Liver (tissue), 9 donors: ENCODE data around the gene ZCCHC9. TPM values are rescaled to one million over a fixed set of nuclear protein-coding genes. Genes with fewer than 3 reads are reported as not detected.

Source experiments
- DNase-seq: peaks from one replicate; pipeline ENCODE4 v3.0.0-alpha.2; 2017; ENCODE audit warnings: low spot score
- H3K27ac ChIP-seq, 2 donors: one replicate each; pipeline ENCODE4 v1.7.0; 2013; ENCODE audit warnings: inconsistent platforms in 2 of 2, low read length in 2 of 2, control low read depth in 1 of 2, low read depth in 1 of 2, mild to moderate bottlenecking in 1 of 2
- H3K27me3 ChIP-seq, 4 donors: one replicate each; pipeline versions ENCODE4 v1.6.1 to v1.7.0; 2013; ENCODE audit warnings: low read length in 3 of 4, inconsistent platforms in 1 of 4, mild to moderate bottlenecking in 1 of 4, moderate library complexity in 1 of 4; ENCODE audit not compliant: control insufficient read depth in 4 of 4, insufficient read depth in 4 of 4
- H3K36me3 ChIP-seq, 4 donors: one replicate each; pipeline versions ENCODE4 v1.6.1 to v1.7.0; 2013; ENCODE audit warnings: low read length in 3 of 4, mild to moderate bottlenecking in 3 of 4, low read depth in 1 of 4, moderate library complexity in 1 of 4; ENCODE audit not compliant: control insufficient read depth in 4 of 4, insufficient read depth in 3 of 4
- H3K4me1 ChIP-seq, 4 donors: one replicate each; pipeline versions ENCODE4 v1.6.1 to v1.7.0; 2013; ENCODE audit warnings: low read length in 3 of 4, mild to moderate bottlenecking in 3 of 4, moderate library complexity in 1 of 4; ENCODE audit not compliant: control insufficient read depth in 4 of 4, insufficient read depth in 4 of 4
- H3K4me3 ChIP-seq, 3 donors: one replicate each; pipeline versions ENCODE4 v1.6.1 to v1.7.0; 2013; ENCODE audit warnings: low read length in 3 of 3, control low read depth in 1 of 3, low read depth in 1 of 3, mild to moderate bottlenecking in 1 of 3
- H3K9ac ChIP-seq, 2 donors: one replicate each; pipeline ENCODE4 v1.7.0; 2013; ENCODE audit warnings: low read length in 2 of 2, mild to moderate bottlenecking in 2 of 2, moderate library complexity in 2 of 2, control low read depth in 1 of 2, low read depth in 1 of 2
- H3K9me3 ChIP-seq, 4 donors: one replicate each; pipeline versions ENCODE4 v1.6.1 to v1.7.0; 2013; ENCODE audit warnings: low read length in 3 of 4; ENCODE audit not compliant: control insufficient read depth in 4 of 4
- ATF3 ChIP-seq: IDR thresholded peaks from 2 replicates; pipeline ENCODE4 v1.6.1; 2016; ENCODE audit warnings: antibody characterized with exemption
- CTCF ChIP-seq: fragments of 150-350 bp; IDR thresholded peaks from 2 replicates; pipeline ENCODE4 v1.5.1; 2017; ENCODE audit warnings: improper control_type of control experiment, low read depth, low read length; ENCODE audit not compliant: missing input control
- EGR1 ChIP-seq, 2 donors: IDR thresholded peaks; 2 replicates each; pipeline ENCODE4 v1.6.1; 2016 to 2018; ENCODE audit warnings: antibody characterized with exemption in 2 of 2, low read depth in 2 of 2
- FOXA1 ChIP-seq: IDR thresholded peaks from 2 replicates; pipeline ENCODE4 v1.6.1; 2016; ENCODE audit warnings: antibody characterized with exemption
- FOXA2 ChIP-seq: IDR thresholded peaks from 2 replicates; pipeline ENCODE4 v1.6.1; 2016; ENCODE audit warnings: antibody characterized with exemption
- GABPA ChIP-seq, 2 donors: IDR thresholded peaks in 1 of 2; conservative IDR thresholded peaks in 1 of 2; 2 replicates each; pipeline ENCODE4 v1.6.1; 2016; ENCODE audit warnings: antibody characterized with exemption in 2 of 2, mild to moderate bottlenecking in 1 of 2, moderate library complexity in 1 of 2
- HNF4A ChIP-seq, 2 donors: conservative IDR thresholded peaks; 2 replicates each; pipeline ENCODE4 v1.6.1; 2016; ENCODE audit warnings: antibody characterized with exemption in 2 of 2, mild to moderate bottlenecking in 2 of 2
- HNF4G ChIP-seq: IDR thresholded peaks from 2 replicates; pipeline ENCODE4 v1.6.1; 2016; ENCODE audit warnings: antibody characterized with exemption
- JUND ChIP-seq, 2 donors: IDR thresholded peaks; 2 replicates each; pipeline ENCODE4 v1.6.1; 2016; ENCODE audit warnings: antibody characterized with exemption in 2 of 2
- MAX ChIP-seq: IDR thresholded peaks from 2 replicates; pipeline ENCODE4 v1.6.1; 2016; ENCODE audit warnings: antibody characterized with exemption
- NR2F2 ChIP-seq: IDR thresholded peaks from 2 replicates; pipeline ENCODE4 v1.6.1; 2016; ENCODE audit warnings: antibody characterized with exemption
- RAD21 ChIP-seq, 2 donors: IDR thresholded peaks; 2 replicates each; pipeline ENCODE4 v1.6.1; 2016; ENCODE audit warnings: antibody characterized with exemption in 2 of 2, mild to moderate bottlenecking in 2 of 2
- REST ChIP-seq: IDR thresholded peaks from 2 replicates; pipeline ENCODE4 v1.6.1; 2016; ENCODE audit warnings: antibody characterized with exemption, mild to moderate bottlenecking
- RXRA ChIP-seq, 2 donors: IDR thresholded peaks; 2 replicates each; pipeline ENCODE4 v1.6.1; 2017 to 2018; ENCODE audit warnings: antibody characterized with exemption in 2 of 2, mild to moderate bottlenecking in 1 of 2
- SP1 ChIP-seq: IDR thresholded peaks from 2 replicates; pipeline ENCODE4 v1.6.1; 2018; ENCODE audit warnings: antibody characterized with exemption, mild to moderate bottlenecking
- TAF1 ChIP-seq: conservative IDR thresholded peaks from 2 replicates; pipeline ENCODE4 v1.6.1; 2016; ENCODE audit warnings: antibody characterized with exemption, mild to moderate bottlenecking
- YY1 ChIP-seq: IDR thresholded peaks from 2 replicates; pipeline ENCODE4 v1.6.1; 2016; ENCODE audit warnings: antibody characterized with exemption, mild to moderate bottlenecking
- ZBTB33 ChIP-seq: IDR thresholded peaks from 2 replicates; pipeline ENCODE4 v1.6.1; 2016; ENCODE audit warnings: antibody characterized with exemption
- WGBS: extraction: QIAGEN DNeasy Blood & Tissue Kit; methylation state at CpG from one replicate; pipeline ENCODE4 v1.1.7; 2013; 5-methylcytosine and 5-hydroxymethylcytosine counted together
- polyA plus RNA-seq, 2 donors: library from polyadenylated mRNA; stranded (reverse) in 1 of 2; unstranded in 1 of 2; fragments of 200-250 nt in 1 of 2; fragments of >200 nt in 1 of 2; fragmentation: Nextera tagmentation in 1 of 2; extraction: Ambion mirVana in 1 of 2; gene quantifications; one replicate each; pipeline versions ENCODE4 v1.2.1 to v1.2.3, GENCODE V29; 2013 to 2015
- total RNA-seq, 2 donors: library from RNA; depleted of rRNA; stranded (reverse); fragments of >200 nt; gene quantifications; one replicate each; pipeline ENCODE4 v1.2.3, GENCODE V29; 2014
- donor health status: healthy.
- donor health status: healthy.
- donor health status: healthy.
- donor health status: healthy.
- donor health status: healthy.

Gene ZCCHC9
- total and polyA plus RNA-seq, 4 donors, result 13.5 to 19.9 (median 19.0) TPM

- TF ChIP-seq JUND (IDR thresholded peaks at IDR 0.05) (no peak), HNF4A (conservative IDR thresholded peaks at IDR 0.05) (no peak), FOXA1 (no peak), NR2F2 (no peak), FOXA2 (no peak), YY1 (no peak), RAD21 (IDR thresholded peaks at IDR 0.05) (no peak), MAX (no peak), HNF4G (no peak), ZBTB33 (no peak), ATF3 (no peak), SP1 (no peak), TAF1 (no peak), GABPA (IDR thresholded peaks at IDR 0.05 in 1 of 2, conservative IDR thresholded peaks at IDR 0.05 in 1 of 2) (no peak), RXRA (IDR thresholded peaks at IDR 0.05) (no peak), REST (no peak), CTCF (no peak), EGR1 (IDR thresholded peaks at IDR 0.05; ENCODE audit: low read depth in 2 of 2) (no peak)
- Histone ChIP-seq H3K9me3 (no peaks in the 10 kb centered on the region), H3K27ac (no peak overlapping the region), H3K9ac (no peak overlapping the region), H3K27me3 (no peaks in the 10 kb centered on the region), H3K36me3 (peaks cover 6 to 38% (median 16%) of the 10 kb centered on the region in 4 donors), H3K4me3 (no peak overlapping the region), H3K4me1 (peaks cover 0 to 3% (median 0%) of the 10 kb centered on the region in 4 donors)
- no peak for DNase-seq
- 91% methylated on average over 14 of the region's 14 CpGs for WGBS
Measured at GRCh38 chr5:81334304-81335061, 33.1 kb downstream of the ZCCHC9 start.
